Measurements from ENCODE around the gene UVRAG. TPM values are rescaled to one million over a fixed set of nuclear protein-coding genes. Genes with fewer than 3 reads are reported as not detected.

Gene UVRAG
- total and polyA plus RNA-seq, 2 of the 4 experiments (the other 2 are of a cell fraction): 5.6 to 10.9 TPM

- ATAC-seq (ENCODE audit: low read depth) (peak; percentile 94), DNase-seq (peak; percentile 61)
- Histone ChIP-seq H3K9me3 (ENCODE audit: control insufficient read depth, insufficient read depth, low read length) (no peaks in the 10 kb centered on the region), H3K36me3 (ENCODE audit: control insufficient read depth, insufficient read depth, low read length) (0 out of 2 replicates have a peak, but pooled peaks cover 1% of the 10 kb centered on the region), H4K91ac (ENCODE audit: insufficient read depth, low read depth, low read length) (no peak overlapping the region), H3K9me1 (ENCODE audit: insufficient read depth, low read length) (no peaks in the 10 kb centered on the region), H4K20me1 (ENCODE audit: insufficient read depth, low read length) (no peaks in the 10 kb centered on the region), H3K4me2 (ENCODE audit: low read depth, low read length) (peak overlapping the region; percentile 74; the same call in 1 of the 2 replicates), H2AFZ (replicated peaks; ENCODE audit: low read length, poor library complexity) (no peak overlapping the region), H3K79me1 (ENCODE audit: low read depth in 1 of 2, low read length in 2 of 2) (peaks cover 11 to 15% of the 10 kb centered on the region in 2 experiments), H4K8ac (ENCODE audit: low read depth in 2 of 2, low read length in 2 of 2) (no peak overlapping the region), H2BK15ac (ENCODE audit: low read depth, low read length) (no peak overlapping the region), H3K27me3 (ENCODE audit: control insufficient read depth, insufficient read depth, low read length) (no peaks in the 10 kb centered on the region), H3K56ac (ENCODE audit: extremely low read depth, insufficient read depth, low read length) (no peak overlapping the region), H2AK9ac (replicated peaks; ENCODE audit: low read depth, low read length, poor library complexity) (no peak overlapping the region), H3K23ac (ENCODE audit: low read depth, low read length) (no peak overlapping the region), H3K18ac (ENCODE audit: low read depth, low read length) (no peak overlapping the region), H2BK5ac (ENCODE audit: low read depth, low read length, poor library complexity, severe bottlenecking) (no peak overlapping the region), H2AK5ac (ENCODE audit: low read depth, low read length) (no peak overlapping the region), H3K4me3 (ENCODE audit: insufficient read depth, low read depth, low read length) (no peak overlapping the region), H3K14ac (replicated peaks; ENCODE audit: low read depth, low read length) (no peak overlapping the region), H4K5ac (ENCODE audit: low read depth, low read length) (no peak overlapping the region), H3K9ac (ENCODE audit: low read depth, low read length) (no peak overlapping the region), H3K27ac (ENCODE audit: insufficient read depth, low read length) (no peak overlapping the region), H2BK120ac (ENCODE audit: low read depth, low read length) (no peak overlapping the region), H3K4ac (ENCODE audit: low read depth, low read length) (no peak overlapping the region), H2BK20ac (ENCODE audit: low read depth, low read length) (no peak overlapping the region), H3K4me1 (ENCODE audit: control insufficient read depth, insufficient read depth, low read length) (no peaks in the 10 kb centered on the region; the same call in 1 of the 2 replicates)
- ChIA-PET POLR2A (ENCODE audit: unreplicated experiment) (interaction anchor here (0.6 kb wide), 1 partner anchor 11 kb away, joined by 3 read pairs; no protein-coding TSS in a partner anchor), CTCF (no interaction called here)
- no CpG with 5 or more reads among the region's 3 CpGs for WGBS, 2 experiments (ENCODE audit: extremely low coverage in 2 of 2, insufficient read length in 1 of 2)
- BruUV-seq (replicated peaks): no TSS peak
- in situ Hi-C loops (cut with MboI; ENCODE audit: low sequenced_read_pairs) (no loop called here), intact Hi-C loops (cut with micrococcal nuclease) (no loop called here), dilution Hi-C loops (cut with HindIII; ENCODE audit: low sequenced_read_pairs, unreplicated experiment) (no loop called here)
- TF ChIP-seq RAD21 (IDR thresholded peaks at IDR 0.05; ENCODE audit: low read length) (no peak), CEBPB (IDR thresholded peaks at IDR 0.05; ENCODE audit: low read depth, low read length) (peak; percentile 97), FOS (IDR thresholded peaks at IDR 0.05; ENCODE audit: low read depth, low read length) (no peak)
Measured at GRCh38 chr11:75858613-75859012, 43.6 kb downstream of the UVRAG start.

All from IMR-90 (cell line).